NK-92 treated with Interleukin-12 subunit alpha and Interleukin-12 subunit beta, amount 100 ng/mL, for 24 hours (cell line): ENCODE results near the gene HTR5A.
"Not testable (repeated sequence)": the region's sequence is repeated elsewhere in the genome, so short reads cannot be mapped to it uniquely, and the experiment has no call there.

Experiments
- DNase-seq: peaks from one replicate; lab custom pipeline; 2025; lab: John Stamatoyannopoulos, UW

HTR5A gene

GRCh38 chr7:155069992-155070751, at the start of gene HTR5A:
TSS of gene HTR5A (plus strand) at chr7:155070324. CDS start at chr7:155070900, 576 bp downstream.
- no peak for DNase-seq

GRCh38 chr7:155020996-155021395, 49.1 kb upstream of the HTR5A start:
- DNase-seq = no peak

GRCh38 chr7:155021699-155022145, 48.4 kb upstream of the HTR5A start:
- DNase-seq = no peak

GRCh38 chr7:155027879-155028278, 42.2 kb upstream of the HTR5A start:
- no peak for DNase-seq

GRCh38 chr7:155032978-155033377, 37.1 kb upstream of the HTR5A start:
- DNase-seq = no peak

GRCh38 chr7:155034495-155034894, 35.6 kb upstream of the HTR5A start:
- not testable (repeated sequence) for DNase-seq

GRCh38 chr7:155038335-155038734, 31.8 kb upstream of the HTR5A start:
- no peak for DNase-seq

GRCh38 chr7:155043756-155044155, 26.4 kb upstream of the HTR5A start:
- DNase-seq = no peak

GRCh38 chr7:155048006-155048405, 22.1 kb upstream of the HTR5A start:
- DNase-seq = no peak

GRCh38 chr7:155051355-155051754, 18.8 kb upstream of the HTR5A start:
- no peak for DNase-seq

- no peak for DNase-seq
Measured at GRCh38 chr7:155053002-155053401, 17.1 kb upstream of the HTR5A start.

GRCh38 chr7:155054761-155055160, 15.4 kb upstream of the HTR5A start:
- no peak for DNase-seq

- DNase-seq = no peak
Measured at GRCh38 chr7:155057076-155057475, 13.0 kb upstream of the HTR5A start.

- no peak for DNase-seq
Measured at GRCh38 chr7:155058896-155059295, 11.2 kb upstream of the HTR5A start.

GRCh38 chr7:155059703-155060102, 10.4 kb upstream of the HTR5A start:
- DNase-seq = no peak

- DNase-seq = no peak
Measured at GRCh38 chr7:155062411-155062810, 7.7 kb upstream of the HTR5A start.

- DNase-seq = no peak
Measured at GRCh38 chr7:155064186-155064585, 5.9 kb upstream of the HTR5A start.

GRCh38 chr7:155066417-155066950, 3.6 kb upstream of the HTR5A start:
- DNase-seq = no peak

- no peak for DNase-seq
Measured at GRCh38 chr7:155071121-155071651, 1.1 kb downstream of the HTR5A start.

- no peak for DNase-seq
Measured at GRCh38 chr7:155071916-155072571, 1.9 kb downstream of the HTR5A start.

GRCh38 chr7:155073922-155074321, 3.8 kb downstream of the HTR5A start:
- no peak for DNase-seq

- no peak for DNase-seq
Measured at GRCh38 chr7:155084021-155084420, 13.9 kb downstream of the HTR5A start.

GRCh38 chr7:155084969-155085368, 14.8 kb downstream of the HTR5A start:
- no peak for DNase-seq
